ENCODE results near the gene EHMT1. TPM values are rescaled to one million over a fixed set of nuclear protein-coding genes. Genes with fewer than 3 reads are reported as not detected.

The EHMT1 gene
- total RNA-seq, 1 donor from 2014 or later, result 64.5 TPM

DNA sequence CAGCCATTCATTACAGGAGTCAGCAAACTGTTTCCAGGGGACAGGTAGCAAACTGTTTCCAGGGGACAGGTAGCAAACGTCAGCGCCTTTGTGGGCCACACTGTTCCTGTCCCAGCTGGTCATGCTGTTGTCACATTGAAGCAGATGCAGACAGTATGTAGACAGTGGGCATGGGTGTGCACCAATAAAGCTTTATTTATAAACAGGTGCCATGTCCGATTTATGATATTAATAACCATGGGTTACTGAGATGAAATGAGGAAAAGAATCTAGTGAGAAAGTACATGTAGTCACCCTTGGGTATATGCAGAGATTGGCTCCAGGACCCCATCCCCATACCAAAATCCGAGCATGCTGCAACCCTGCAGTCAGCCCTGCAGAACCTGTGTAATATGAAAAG is 122.5 kb downstream of the EHMT1 start:
- Mint-ChIP-seq H3K9me3 (ENCODE audit: unreplicated experiment) (no peaks in the 10 kb centered on the region), H3K4me1 (ENCODE audit: low read depth, unreplicated experiment) (peaks cover 27% of the 10 kb centered on the region), H3K36me3 (ENCODE audit: low read depth, unreplicated experiment) (peaks cover 15% of the 10 kb centered on the region), H3K4me3 (ENCODE audit: unreplicated experiment) (no peak overlapping the region), H3K27ac (ENCODE audit: unreplicated experiment) (no peak overlapping the region), H3K27me3 (ENCODE audit: low read depth, unreplicated experiment) (no peaks in the 10 kb centered on the region)
- Histone ChIP-seq H3K27ac (ENCODE audit: low read depth, low read length) (no peak overlapping the region), H3K79me2 (ENCODE audit: insufficient read depth, low read length) (peaks cover 15% of the 10 kb centered on the region), H3K27me3 (ENCODE audit: insufficient read depth, low read length) (no peaks in the 10 kb centered on the region), H3K4me2 (ENCODE audit: low read length) (no peak overlapping the region), H4K20me1 (ENCODE audit: insufficient read depth, low read length) (peaks cover 50% of the 10 kb centered on the region), H2AFZ (ENCODE audit: low read depth, low read length) (no peak overlapping the region), H3K4me1 (ENCODE audit: insufficient read depth, low read length) (peaks cover 15% of the 10 kb centered on the region), H3K36me3 (ENCODE audit: insufficient read depth, low read length) (peaks cover 15% of the 10 kb centered on the region), H3K9ac (ENCODE audit: low read length) (no peak overlapping the region), H3K4me3 (ENCODE audit: insufficient read depth, low read depth, low read length) (no peak overlapping the region), H3K9me3 (ENCODE audit: insufficient read depth, low read depth, low read length) (no peaks in the 10 kb centered on the region)
- no peak for TF ChIP-seq EZH2 (IDR thresholded peaks at IDR 0.05; ENCODE audit: insufficient read depth, low read length)
- TF ChIP-seq, protein P1, sequence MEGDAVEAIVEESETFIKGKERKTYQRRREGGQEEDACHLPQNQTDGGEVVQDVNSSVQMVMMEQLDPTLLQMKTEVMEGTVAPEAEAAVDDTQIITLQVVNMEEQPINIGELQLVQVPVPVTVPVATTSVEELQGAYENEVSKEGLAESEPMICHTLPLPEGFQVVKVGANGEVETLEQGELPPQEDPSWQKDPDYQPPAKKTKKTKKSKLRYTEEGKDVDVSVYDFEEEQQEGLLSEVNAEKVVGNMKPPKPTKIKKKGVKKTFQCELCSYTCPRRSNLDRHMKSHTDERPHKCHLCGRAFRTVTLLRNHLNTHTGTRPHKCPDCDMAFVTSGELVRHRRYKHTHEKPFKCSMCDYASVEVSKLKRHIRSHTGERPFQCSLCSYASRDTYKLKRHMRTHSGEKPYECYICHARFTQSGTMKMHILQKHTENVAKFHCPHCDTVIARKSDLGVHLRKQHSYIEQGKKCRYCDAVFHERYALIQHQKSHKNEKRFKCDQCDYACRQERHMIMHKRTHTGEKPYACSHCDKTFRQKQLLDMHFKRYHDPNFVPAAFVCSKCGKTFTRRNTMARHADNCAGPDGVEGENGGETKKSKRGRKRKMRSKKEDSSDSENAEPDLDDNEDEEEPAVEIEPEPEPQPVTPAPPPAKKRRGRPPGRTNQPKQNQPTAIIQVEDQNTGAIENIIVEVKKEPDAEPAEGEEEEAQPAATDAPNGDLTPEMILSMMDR (IDR thresholded peaks at IDR 0.05; ENCODE audit: insufficient read depth, low read depth, low read length), result no peak
- no peak for DNase-seq (ENCODE audit: low read depth)
- FAIRE-seq, result no peak

GRCh38 chr9:137742698-137743097 is 123.9 kb downstream of the EHMT1 start:
- DNase-seq (ENCODE audit: low read depth) (no peak), FAIRE-seq (no peak)
- no peaks in the 10 kb centered on the region for H3K27me3 ChIP-seq (ENCODE audit: insufficient read depth, low read length)
- H3K9ac ChIP-seq (ENCODE audit: low read length), result no peak overlapping the region
- Mint-ChIP-seq H3K27ac (ENCODE audit: unreplicated experiment) (no peak overlapping the region), H3K27me3 (ENCODE audit: low read depth, unreplicated experiment) (no peaks in the 10 kb centered on the region), H3K9me3 (ENCODE audit: unreplicated experiment) (no peaks in the 10 kb centered on the region), H3K4me1 (ENCODE audit: low read depth, unreplicated experiment) (peaks cover 27% of the 10 kb centered on the region), H3K36me3 (ENCODE audit: low read depth, unreplicated experiment) (peaks cover 15% of the 10 kb centered on the region), H3K4me3 (ENCODE audit: unreplicated experiment) (peak overlapping the region; percentile 12)
- no peak for TF ChIP-seq EZH2 (IDR thresholded peaks at IDR 0.05; ENCODE audit: insufficient read depth, low read length)
- TF ChIP-seq, protein P1 (IDR thresholded peaks at IDR 0.05; ENCODE audit: insufficient read depth, low read depth, low read length), result no peak
- H3K79me2 ChIP-seq (ENCODE audit: insufficient read depth, low read length), result peaks cover 13% of the 10 kb centered on the region
- H2AFZ ChIP-seq (ENCODE audit: low read depth, low read length), result no peak overlapping the region
- peaks cover 15% of the 10 kb centered on the region for H3K36me3 ChIP-seq (ENCODE audit: insufficient read depth, low read length)
- H3K4me3 ChIP-seq (ENCODE audit: insufficient read depth, low read depth, low read length), result no peak overlapping the region
- no peak overlapping the region for H3K4me2 ChIP-seq (ENCODE audit: low read length)
- no peaks in the 10 kb centered on the region for H3K9me3 ChIP-seq (ENCODE audit: insufficient read depth, low read depth, low read length)
- no peak overlapping the region for H3K27ac ChIP-seq (ENCODE audit: low read depth, low read length)
- peaks cover 52% of the 10 kb centered on the region for H4K20me1 ChIP-seq (ENCODE audit: insufficient read depth, low read length)
- peaks cover 15% of the 10 kb centered on the region for H3K4me1 ChIP-seq (ENCODE audit: insufficient read depth, low read length)

GRCh38 chr9:137743695-137744094 is 124.9 kb downstream of the EHMT1 start:
- no peaks in the 10 kb centered on the region for H3K27me3 ChIP-seq (ENCODE audit: insufficient read depth, low read length)
- H3K27ac ChIP-seq (ENCODE audit: low read depth, low read length), result no peak overlapping the region
- Mint-ChIP-seq H3K9me3 (ENCODE audit: unreplicated experiment) (no peaks in the 10 kb centered on the region), H3K4me3 (ENCODE audit: unreplicated experiment) (no peak overlapping the region), H3K27ac (ENCODE audit: unreplicated experiment) (no peak overlapping the region), H3K36me3 (ENCODE audit: low read depth, unreplicated experiment) (peaks cover 12% of the 10 kb centered on the region), H3K4me1 (ENCODE audit: low read depth, unreplicated experiment) (peaks cover 27% of the 10 kb centered on the region), H3K27me3 (ENCODE audit: low read depth, unreplicated experiment) (no peaks in the 10 kb centered on the region)
- peaks cover 17% of the 10 kb centered on the region for H3K79me2 ChIP-seq (ENCODE audit: insufficient read depth, low read length)
- H4K20me1 ChIP-seq (ENCODE audit: insufficient read depth, low read length), result peaks cover 56% of the 10 kb centered on the region
- FAIRE-seq, result no peak
- H3K4me2 ChIP-seq (ENCODE audit: low read length), result no peak overlapping the region
- peaks cover 15% of the 10 kb centered on the region for H3K36me3 ChIP-seq (ENCODE audit: insufficient read depth, low read length)
- DNase-seq (ENCODE audit: low read depth), result no peak
- no peak overlapping the region for H3K9ac ChIP-seq (ENCODE audit: low read length)
- no peak overlapping the region for H3K4me3 ChIP-seq (ENCODE audit: insufficient read depth, low read depth, low read length)
- no peak overlapping the region for H2AFZ ChIP-seq (ENCODE audit: low read depth, low read length)
- no peaks in the 10 kb centered on the region for H3K9me3 ChIP-seq (ENCODE audit: insufficient read depth, low read depth, low read length)
- peaks cover 15% of the 10 kb centered on the region for H3K4me1 ChIP-seq (ENCODE audit: insufficient read depth, low read length)
- no peak for TF ChIP-seq EZH2 (IDR thresholded peaks at IDR 0.05; ENCODE audit: insufficient read depth, low read length)
- TF ChIP-seq, protein P1 (IDR thresholded peaks at IDR 0.05; ENCODE audit: insufficient read depth, low read depth, low read length), result no peak

All from astrocyte (in vitro differentiated cells and primary cell).